Cerebellar nuclear complex (tissue), 1 donor: ENCODE results near the gene PLA2G6.

Source experiments
- DNase-seq, 2 experiments: peaks; one replicate each; lab custom pipeline; 2025; lab: John Stamatoyannopoulos, UW

The PLA2G6 gene

DNA sequence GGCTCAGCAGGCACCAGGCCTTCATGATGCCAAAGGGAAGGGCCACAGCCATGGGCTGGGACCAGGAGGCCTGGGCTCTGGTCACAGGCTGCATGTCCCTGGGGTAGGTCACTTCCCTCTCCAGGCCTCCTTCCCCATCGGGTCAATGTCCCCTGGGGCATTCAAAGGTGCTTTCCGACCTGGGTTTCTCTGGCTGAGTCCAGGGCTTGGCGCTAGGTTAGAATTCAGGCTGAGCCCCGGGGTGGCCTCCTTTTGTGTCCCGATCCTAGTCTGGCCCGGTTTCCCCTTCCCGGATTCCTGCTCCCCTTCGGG lies 32.3 kb upstream of the PLA2G6 start:
- no peak for DNase-seq

GRCh38 chr22:38213319-38213989 lies 31.8 kb upstream of the PLA2G6 start:
- DNase-seq, result no peak

DNA sequence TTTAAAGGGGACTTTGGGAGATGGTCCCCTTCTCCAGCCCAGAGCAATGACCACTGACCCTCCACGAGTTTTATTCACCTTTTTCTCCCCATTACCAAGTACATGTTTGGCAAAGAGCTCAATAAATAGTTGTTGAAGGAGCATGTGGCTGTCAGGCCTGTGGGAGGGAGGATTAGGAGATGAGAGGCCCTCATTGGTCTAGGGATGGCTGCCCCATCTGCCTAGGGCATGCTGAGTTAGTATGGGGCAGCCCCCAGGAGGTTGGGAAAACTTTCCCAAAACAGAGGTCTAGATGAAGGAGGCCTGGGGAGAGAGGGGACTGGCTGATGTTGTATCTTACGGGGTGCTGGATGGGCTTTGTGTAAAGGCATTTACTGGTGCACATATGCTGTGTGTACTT lies 30.8 kb upstream of the PLA2G6 start:
- no peak for DNase-seq

GRCh38 chr22:38211556-38211955 lies 29.9 kb upstream of the PLA2G6 start:
- no peak for DNase-seq

DNA sequence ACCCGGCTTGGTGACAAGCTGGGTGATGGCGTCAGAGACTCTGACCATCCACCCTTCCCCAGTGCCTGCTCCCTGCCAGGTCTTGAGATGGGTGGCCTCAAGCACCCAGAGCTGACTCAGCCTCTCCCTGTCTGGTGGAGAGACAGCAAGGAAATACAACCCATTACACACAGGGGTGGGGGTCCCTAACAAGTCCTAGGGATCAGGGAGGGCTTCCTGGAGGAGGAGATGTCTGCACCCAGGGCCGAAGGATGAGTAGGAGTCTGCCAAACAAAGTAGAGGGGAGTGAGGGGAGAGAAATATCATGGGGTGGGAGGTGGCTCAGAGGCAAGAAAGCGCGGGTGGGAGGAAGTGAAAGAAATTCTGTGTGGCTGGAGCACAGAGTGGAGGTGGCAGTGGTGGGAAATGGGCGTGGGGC lies 26.9 kb upstream of the PLA2G6 start:
- no peak for DNase-seq

DNA sequence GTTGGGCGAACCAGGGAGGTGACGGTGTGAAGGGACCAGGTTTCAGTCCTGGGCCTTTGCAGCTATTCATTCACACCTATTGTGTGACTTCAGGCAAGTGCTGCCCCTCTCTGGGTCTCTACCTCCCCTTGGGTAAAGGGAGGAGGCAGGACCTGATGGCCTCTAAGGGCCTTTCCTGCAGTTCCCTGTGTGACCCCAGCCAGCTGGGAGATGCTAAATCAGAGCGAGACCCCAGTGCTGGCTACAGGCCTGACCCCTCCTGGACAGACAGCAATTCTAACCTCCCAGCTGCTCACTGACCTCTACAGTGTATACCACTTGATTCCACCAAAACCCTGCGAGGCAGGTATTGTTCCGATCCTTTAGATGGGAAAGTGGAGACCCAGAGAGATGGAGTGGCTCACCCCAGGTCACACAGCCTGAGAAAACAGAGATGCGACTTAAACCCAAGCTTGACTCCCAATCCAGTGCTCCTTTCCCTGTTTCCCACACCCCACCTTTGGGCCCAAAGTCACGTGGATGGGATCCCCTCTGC lies 26.3 kb upstream of the PLA2G6 start:
- no peak for DNase-seq

DNA sequence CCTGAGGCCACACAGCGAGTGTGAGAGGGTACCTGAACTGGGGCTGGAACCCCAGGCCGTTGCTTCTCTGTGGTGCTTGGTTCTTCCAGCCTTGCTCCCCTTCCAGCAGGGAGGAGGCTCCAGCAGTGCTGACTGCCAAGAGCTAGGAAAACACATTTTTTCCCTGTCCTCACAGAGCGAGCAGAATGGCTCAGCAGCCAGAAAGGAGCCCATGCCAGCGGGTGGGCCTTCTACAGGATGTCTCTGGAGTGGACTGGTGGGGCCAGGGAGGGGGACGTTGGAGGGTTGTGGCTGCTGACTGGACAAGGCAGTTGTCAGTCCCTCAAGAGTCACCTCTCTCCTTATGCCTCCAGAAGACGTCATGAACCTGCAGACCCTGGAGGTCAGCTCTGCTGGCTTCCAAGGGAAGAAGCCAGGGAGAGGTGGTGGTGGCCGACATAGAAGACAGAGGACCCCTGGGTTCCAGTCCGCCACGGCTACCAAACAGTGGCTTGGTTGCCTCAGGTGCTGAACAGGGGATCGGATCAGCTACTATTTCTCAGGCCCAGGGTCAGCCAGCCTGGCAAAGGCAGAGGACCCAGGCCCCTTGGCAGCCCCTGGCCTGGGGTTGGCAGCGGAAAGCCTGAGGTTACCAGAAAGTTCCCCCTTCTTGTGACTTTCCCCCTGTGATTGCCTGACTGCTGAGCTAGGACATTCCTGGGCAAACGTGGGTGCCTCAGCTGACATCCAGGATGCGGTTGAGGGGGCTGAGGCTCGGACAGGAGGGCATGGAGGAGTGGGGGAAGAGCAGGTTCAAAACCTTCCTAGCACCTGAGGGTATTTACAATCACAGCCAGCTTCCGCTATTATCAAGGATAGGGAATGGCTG lies 23.9 kb upstream of the PLA2G6 start:
- no peak for DNase-seq

GRCh38 chr22:38204784-38205183 lies 23.2 kb upstream of the PLA2G6 start:
- DNase-seq, result no peak

DNA sequence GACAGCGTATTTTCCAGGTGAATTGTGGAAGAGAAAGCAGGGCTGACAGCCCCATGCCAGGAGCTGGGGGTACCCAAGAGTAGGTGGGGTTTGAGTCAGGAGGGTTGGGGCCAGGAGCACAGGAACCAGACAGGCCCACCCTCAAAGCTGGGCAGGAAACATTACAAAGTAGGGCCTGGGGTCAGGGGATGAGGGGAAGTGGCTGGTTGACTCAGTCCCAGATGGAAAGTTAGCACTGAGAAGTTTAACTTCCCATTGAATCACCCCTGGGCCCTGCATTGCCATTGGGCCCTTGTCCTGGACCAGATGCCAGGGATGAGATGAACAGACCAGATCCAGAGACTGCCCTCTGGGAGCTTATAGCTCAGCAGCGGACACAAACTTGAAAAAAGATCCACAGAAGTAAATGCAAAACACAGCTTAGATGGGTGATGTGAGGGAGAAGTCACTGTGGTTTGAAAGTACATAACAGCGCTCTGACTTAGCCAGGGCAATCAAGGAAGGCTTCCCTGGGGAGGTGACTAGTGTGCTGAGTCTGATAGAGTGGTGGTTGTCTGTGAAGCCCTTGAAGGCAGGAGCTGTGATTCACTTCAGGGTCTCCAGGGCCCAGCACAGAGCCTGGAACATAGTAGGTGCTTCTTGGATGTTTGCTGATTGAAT lies 22.4 kb upstream of the PLA2G6 start:
- no peak for DNase-seq

- no peak for DNase-seq
Observed at GRCh38 chr22:38203090-38203810, 21.6 kb upstream of the PLA2G6 start.

GRCh38 chr22:38202437-38203089 lies 20.9 kb upstream of the PLA2G6 start:
- no peak for DNase-seq

DNA sequence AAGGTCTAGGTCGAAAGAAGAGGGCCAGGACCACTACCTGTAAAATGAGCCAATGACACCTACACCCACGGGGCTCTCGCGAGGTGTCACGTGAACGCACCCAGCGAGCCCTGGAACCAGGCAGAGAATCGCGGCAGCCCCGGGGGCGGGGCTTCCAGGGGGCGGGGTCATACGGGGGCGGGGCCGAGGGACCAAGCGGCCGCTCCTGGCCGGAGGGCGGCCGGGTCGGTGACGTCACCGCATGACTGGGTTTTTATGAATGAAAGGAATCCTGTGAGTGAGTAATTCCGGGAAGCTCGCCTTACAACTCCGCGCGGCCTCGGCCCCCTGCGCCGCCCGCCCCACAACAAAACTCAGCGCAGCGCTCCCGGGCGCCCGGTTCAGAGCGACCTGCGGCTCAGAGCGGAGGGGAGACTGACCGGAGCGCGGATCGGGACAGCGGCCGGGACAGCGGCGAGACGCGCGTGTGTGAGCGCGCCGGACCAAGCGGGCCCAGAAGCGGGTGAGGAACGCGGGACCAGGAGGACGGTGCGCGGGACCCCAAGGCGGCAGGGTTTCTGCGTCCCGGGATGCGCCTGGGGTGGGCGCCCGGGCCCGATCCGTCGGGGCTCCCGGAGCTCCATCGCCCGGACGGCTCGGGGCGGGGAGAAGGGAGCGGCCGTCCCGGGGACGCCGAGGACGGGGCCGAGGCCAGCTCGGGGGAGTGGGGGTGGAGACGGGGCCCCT lies 20.2 kb upstream of the PLA2G6 start, which contains the start of gene MAFF:
Gene MAFF, plus strand, starts transcription at position 284 of the 726 bp plus-strand sequence. CDS start 11,860 bp downstream, outside the sequence.
- peak in 1 of 2 experiments; percentile 78 for DNase-seq

GRCh38 chr22:38201371-38201710 lies 19.7 kb upstream of the PLA2G6 start:
- no peak for DNase-seq

GRCh38 chr22:38199826-38200559 lies 18.4 kb upstream of the PLA2G6 start:
- no peak for DNase-seq

- DNase-seq, result no peak
Observed at GRCh38 chr22:38196791-38197419, 15.3 kb upstream of the PLA2G6 start.

GRCh38 chr22:38193580-38193979 lies 11.9 kb upstream of the PLA2G6 start:
- no peak for DNase-seq

DNA sequence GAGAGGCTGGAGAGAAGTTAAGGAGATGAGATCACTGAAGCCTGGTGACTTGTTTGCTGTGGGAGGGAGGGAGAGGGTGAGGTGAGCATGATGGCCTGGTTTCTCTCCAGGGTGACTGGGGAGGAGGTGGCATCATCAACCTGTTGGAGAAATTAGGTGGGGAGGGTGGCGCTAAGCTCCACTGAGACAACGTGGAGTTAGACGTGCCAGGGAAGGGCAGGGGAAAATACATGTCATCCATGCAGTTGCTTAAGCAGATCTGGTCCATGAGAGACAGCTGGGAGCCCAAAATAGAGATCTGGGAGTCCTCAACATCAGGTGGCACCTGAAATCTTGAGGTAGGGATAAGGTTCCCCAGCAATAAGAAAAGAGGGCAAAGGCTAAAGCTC lies 10.8 kb upstream of the PLA2G6 start:
- no peak for DNase-seq

- no peak for DNase-seq
Observed at GRCh38 chr22:38191731-38192474, 10.3 kb upstream of the PLA2G6 start.

DNA sequence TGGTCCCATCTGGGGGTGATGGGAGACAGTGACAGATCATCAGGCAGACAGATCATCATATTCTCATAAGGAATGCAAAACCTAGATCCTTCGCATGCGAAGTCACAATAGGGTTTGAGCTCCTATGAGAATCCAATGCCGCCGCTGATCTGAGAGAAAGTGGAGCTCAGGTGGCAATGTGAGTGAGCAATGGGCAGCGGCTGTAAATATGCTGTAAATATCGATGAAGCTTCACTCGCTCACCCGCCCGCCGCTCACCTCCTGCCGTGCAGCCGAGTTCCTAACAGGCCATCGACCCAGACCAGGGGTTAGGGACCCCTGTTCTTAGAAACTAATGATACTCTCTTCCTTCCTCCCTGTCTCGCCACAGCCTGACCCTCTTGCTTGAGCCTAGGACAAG lies 9.4 kb upstream of the PLA2G6 start:
- no peak for DNase-seq
